Trophoblast cell (in vitro differentiated cells and primary cell): Measurements from ENCODE around the gene DLG4.
A peak's percentile ranks its signal among the peaks of the same experiment; 100 is the strongest.

Experiments
- DNase-seq, 2 donors: peaks; one replicate each; pipeline ENCODE4 v3.0.0-alpha.2; 2016
- H2AFZ ChIP-seq: 2 replicates; pipeline ENCODE4 v1.6.1; 2013; ENCODE audit warnings: low read length, moderate library complexity, mild to moderate bottlenecking; ENCODE audit not compliant: insufficient read depth, poor library complexity
- H2AK5ac ChIP-seq: 2 replicates; pipeline ENCODE4 v1.6.1; 2013; ENCODE audit warnings: mild to moderate bottlenecking, low read length
- H2BK120ac ChIP-seq: 2 replicates; pipeline ENCODE4 v1.6.1; 2013; ENCODE audit warnings: low read length, mild to moderate bottlenecking, moderate library complexity; ENCODE audit not compliant: insufficient read depth, poor library complexity
- H2BK12ac ChIP-seq: 2 replicates; pipeline ENCODE4 v1.6.1; 2013; ENCODE audit warnings: mild to moderate bottlenecking, low read length, moderate library complexity
- H2BK5ac ChIP-seq: 2 replicates; pipeline ENCODE4 v1.6.1; 2013; ENCODE audit warnings: low read length, low read depth, moderate library complexity, mild to moderate bottlenecking; ENCODE audit not compliant: poor library complexity
- H3K14ac ChIP-seq: 2 replicates; pipeline ENCODE4 v1.6.1; 2013; ENCODE audit warnings: mild to moderate bottlenecking, low read length
- H3K18ac ChIP-seq: 2 replicates; pipeline ENCODE4 v1.6.1; 2013; ENCODE audit warnings: mild to moderate bottlenecking, low read length
- H3K23ac ChIP-seq: 2 replicates; pipeline ENCODE4 v1.6.1; 2013; ENCODE audit warnings: low read length
- H3K27ac ChIP-seq: 2 replicates; pipeline ENCODE4 v1.5.1; 2013; ENCODE audit warnings: low read depth, mild to moderate bottlenecking, inconsistent platforms, low read length, moderate library complexity
- H3K27me3 ChIP-seq: 2 replicates; pipeline ENCODE4 v1.6.1; 2013; ENCODE audit warnings: inconsistent platforms, mild to moderate bottlenecking, low read length, moderate library complexity; ENCODE audit not compliant: insufficient read depth
- H3K36me3 ChIP-seq, 2 experiments: 1 replicate in 1 of 2; 2 replicates in 1 of 2; pipeline ENCODE4 v1.6.1; 2013; ENCODE audit warnings: low read length in 2 of 2, mild to moderate bottlenecking in 2 of 2, moderate library complexity in 1 of 2; ENCODE audit not compliant: insufficient read depth in 2 of 2, control insufficient read depth in 1 of 2
- H3K4ac ChIP-seq: 2 replicates; pipeline ENCODE4 v1.6.1; 2013; ENCODE audit warnings: low read depth, mild to moderate bottlenecking, low read length, moderate library complexity
- H3K4me1 ChIP-seq, 2 experiments: 1 replicate in 1 of 2; 2 replicates in 1 of 2; pipeline ENCODE4 v1.6.1; 2013; ENCODE audit warnings: low read length in 2 of 2, mild to moderate bottlenecking in 2 of 2, moderate library complexity in 1 of 2; ENCODE audit not compliant: insufficient read depth in 2 of 2, control insufficient read depth in 1 of 2
- H3K4me2 ChIP-seq: 2 replicates; pipeline ENCODE4 v1.6.1; 2013; ENCODE audit warnings: inconsistent platforms, mild to moderate bottlenecking, low read length, moderate library complexity
- H3K4me3 ChIP-seq: 2 replicates; pipeline ENCODE4 v1.5.1; 2013; ENCODE audit warnings: mild to moderate bottlenecking, low read depth, low read length, inconsistent platforms
- H3K79me1 ChIP-seq: one replicate; pipeline ENCODE4 v1.6.1; 2013; ENCODE audit warnings: low read length
- H3K79me2 ChIP-seq: 2 replicates; pipeline ENCODE4 v1.6.1; 2013; ENCODE audit warnings: low read length, mild to moderate bottlenecking; ENCODE audit not compliant: control insufficient read depth, insufficient read depth, poor library complexity
- H3K9ac ChIP-seq: 2 replicates; pipeline ENCODE4 v1.6.1; 2013; ENCODE audit warnings: mild to moderate bottlenecking, low read length
- H3K9me3 ChIP-seq: 2 replicates; pipeline ENCODE4 v1.6.1; 2013; ENCODE audit warnings: low read depth, mild to moderate bottlenecking, control low read depth, inconsistent platforms, low read length; ENCODE audit not compliant: insufficient read depth
- H4K12ac ChIP-seq: 2 replicates; pipeline ENCODE4 v1.6.1; 2013; ENCODE audit warnings: low read depth, mild to moderate bottlenecking, low read length, moderate library complexity
- H4K8ac ChIP-seq: 2 replicates; pipeline ENCODE4 v1.6.1; 2013; ENCODE audit warnings: low read depth, mild to moderate bottlenecking, low read length, moderate library complexity
- H4K91ac ChIP-seq: one replicate; pipeline ENCODE4 v1.6.1; 2013; ENCODE audit warnings: low read depth, mild to moderate bottlenecking, low read length, moderate library complexity
- WGBS: extraction: QIAGEN DNeasy Blood & Tissue Kit; methylation state at CpG from one replicate; pipeline ENCODE4 v1.1.7; 2013; ENCODE audit warnings: missing lambda C conversion rate; ENCODE audit not compliant: insufficient read length, insufficient coverage; ENCODE audit errors: extremely low coverage; 5-methylcytosine and 5-hydroxymethylcytosine counted together

DLG4 gene

GRCh38 chr17:7237266-7237760 lies 17.7 kb upstream of the DLG4 start:
- H2BK5ac ChIP-seq = peak overlapping the region; percentile 32
- no peak for DNase-seq
- H2BK12ac ChIP-seq = no peak overlapping the region
- H4K8ac ChIP-seq = no peak overlapping the region
- H3K4ac ChIP-seq = peak overlapping the region; percentile 89
- H3K9me3 ChIP-seq = peaks cover 4% of the 10 kb centered on the region
- peak overlapping the region; percentile 89 for H3K27ac ChIP-seq
- peak overlapping the region; percentile 17 for H3K9ac ChIP-seq
- no peaks in the 10 kb centered on the region for H3K27me3 ChIP-seq
- H3K36me3 ChIP-seq = peaks cover 25 to 38% of the 10 kb centered on the region in 2 experiments
- H3K79me1 ChIP-seq = peaks cover 30% of the 10 kb centered on the region
- H3K4me3 ChIP-seq = peak overlapping the region; percentile 59
- no peak overlapping the region for H3K18ac ChIP-seq
- no peak overlapping the region for H2AFZ ChIP-seq
- WGBS = no CpG with 5 or more reads among the region's 6 CpGs
- peak overlapping the region; percentile 55 for H2AK5ac ChIP-seq
- H3K23ac ChIP-seq = no peak overlapping the region
- no peak overlapping the region for H4K91ac ChIP-seq
- peak overlapping the region; percentile 65 for H3K14ac ChIP-seq
- H4K12ac ChIP-seq = peak overlapping the region; percentile 50
- H2BK120ac ChIP-seq = no peak overlapping the region
- H3K4me2 ChIP-seq = peak overlapping the region; percentile 71
- H3K4me1 ChIP-seq = peaks cover 18 to 32% of the 10 kb centered on the region in 2 experiments
- peaks cover 34% of the 10 kb centered on the region for H3K79me2 ChIP-seq

- peaks cover 25 to 38% of the 10 kb centered on the region in 2 experiments for H3K36me3 ChIP-seq
- 100% methylated on average over 1 of the region's 6 CpGs for WGBS
These were observed 17.2 kb upstream of the DLG4 start for GRCh38 chr17:7236808-7237207.

DNA sequence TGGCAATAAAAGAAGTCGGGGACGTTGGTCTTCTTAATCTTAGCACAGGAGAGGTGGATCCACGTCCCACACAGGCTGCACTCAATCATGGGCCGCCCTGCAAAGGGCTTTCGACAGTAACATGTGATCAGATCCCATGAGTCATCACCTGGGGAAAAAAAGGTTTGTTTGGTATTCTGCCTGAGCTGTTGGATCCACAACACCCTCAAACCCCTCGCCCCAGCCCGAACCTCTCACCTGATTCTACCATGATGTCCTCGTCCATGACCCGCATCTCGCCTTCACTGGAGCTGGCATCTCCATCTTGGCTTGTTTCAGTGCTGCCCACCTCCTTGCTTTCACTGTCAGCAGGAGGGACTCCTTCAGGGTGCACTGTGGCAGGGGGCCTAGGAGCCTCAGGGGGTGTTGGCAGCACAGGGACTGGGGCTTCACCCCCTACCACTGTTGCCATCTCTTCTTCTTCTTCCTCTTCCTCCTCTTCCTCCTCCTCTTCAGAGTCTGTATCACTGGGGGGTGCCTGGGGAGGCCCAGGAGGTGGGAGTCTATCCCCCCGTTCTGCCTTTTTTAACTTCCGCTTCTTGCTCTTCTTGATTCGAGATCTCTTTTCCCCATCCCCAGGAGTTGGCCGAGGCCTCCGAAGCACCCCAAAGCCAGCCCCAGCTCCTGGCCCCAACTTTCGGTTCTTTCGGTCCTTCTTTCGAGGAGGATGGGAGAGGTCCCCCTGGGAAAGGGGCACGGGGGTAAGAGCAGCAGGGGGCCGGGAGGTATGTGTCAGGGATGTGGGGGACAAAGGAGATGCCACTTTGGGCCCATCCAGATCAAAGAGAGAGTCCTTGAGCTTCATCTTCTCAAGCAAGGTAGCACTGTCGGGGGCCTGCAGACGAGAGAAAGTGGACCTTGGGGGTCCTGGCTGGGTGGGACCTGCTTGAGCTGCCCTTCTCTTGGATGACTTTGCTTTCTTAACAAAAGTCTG lies 16.3 kb upstream of the DLG4 start:
- Histone ChIP-seq H3K18ac (no peak overlapping the region), H2AK5ac (no peak overlapping the region), H2BK12ac (no peak overlapping the region), H4K91ac (no peak overlapping the region), H3K4me2 (no peak overlapping the region), H2BK5ac (no peak overlapping the region), H3K9me3 (peaks cover 4% of the 10 kb centered on the region), H4K8ac (peak overlapping the region; percentile 13), H2AFZ (no peak overlapping the region), H3K27me3 (no peaks in the 10 kb centered on the region), H3K14ac (no peak overlapping the region), H4K12ac (no peak overlapping the region), H3K4me1 (peaks cover 16 to 31% of the 10 kb centered on the region in 2 experiments), H3K9ac (no peak overlapping the region), H3K4me3 (no peak overlapping the region), H2BK120ac (no peak overlapping the region), H3K36me3 (peaks cover 25 to 37% of the 10 kb centered on the region in 2 experiments), H3K27ac (peak overlapping the region; percentile 38), H3K79me1 (peaks cover 24% of the 10 kb centered on the region), H3K4ac (peak overlapping the region; percentile 61), H3K23ac (no peak overlapping the region), H3K79me2 (peaks cover 32% of the 10 kb centered on the region)
- WGBS = no CpG with 5 or more reads among the region's 22 CpGs
- DNase-seq = no peak

More at GRCh38 chr17:7236808-7237207, 17.2 kb upstream of the DLG4 start:
- Histone ChIP-seq H3K18ac (no peak overlapping the region), H2BK120ac (no peak overlapping the region), H3K4me3 (no peak overlapping the region), H2AFZ (no peak overlapping the region), H3K4me1 (peaks cover 18 to 34% of the 10 kb centered on the region in 2 experiments), H3K23ac (no peak overlapping the region), H4K8ac (peak overlapping the region; percentile 13), H3K27me3 (no peaks in the 10 kb centered on the region), H3K9ac (no peak overlapping the region), H2AK5ac (no peak overlapping the region), H3K4me2 (peak overlapping the region; percentile 71), H4K12ac (no peak overlapping the region), H3K79me1 (peaks cover 25% of the 10 kb centered on the region), H3K27ac (peak overlapping the region; percentile 89), H3K14ac (no peak overlapping the region), H4K91ac (no peak overlapping the region), H3K4ac (peak overlapping the region; percentile 61), H3K9me3 (peaks cover 4% of the 10 kb centered on the region), H2BK12ac (no peak overlapping the region), H2BK5ac (no peak overlapping the region), H3K79me2 (peaks cover 32% of the 10 kb centered on the region)
- no peak for DNase-seq

- Histone ChIP-seq H4K8ac (peak within 1 kb of the TSS; percentile 75), H4K12ac (peak within 1 kb of the TSS; percentile 58), H3K79me1 (peaks cover 24% of the 10 kb centered on the region), H3K4me2 (peak within 1 kb of the TSS; percentile 87), H3K4ac (peak within 1 kb of the TSS; percentile 89), H3K36me3 (peaks cover 38 to 43% of the 10 kb centered on the region in 2 experiments), H3K9me3 (peaks cover 4% of the 10 kb centered on the region), H2BK12ac (peak within 1 kb of the TSS; percentile 10), H2AK5ac (peak within 1 kb of the TSS; percentile 85), H3K27ac (peak within 1 kb of the TSS; percentile 89), H4K91ac (peak within 1 kb of the TSS; percentile 93), H2BK120ac (peak within 1 kb of the TSS; percentile 85), H3K79me2 (peaks cover 32% of the 10 kb centered on the region), H3K14ac (peak within 1 kb of the TSS; percentile 67), H3K9ac (peak within 1 kb of the TSS; percentile 93), H2AFZ (peak within 1 kb of the TSS; percentile 76), H3K23ac (no peak within 1 kb of the TSS), H3K18ac (peak within 1 kb of the TSS; percentile 95), H3K27me3 (no peaks in the 10 kb centered on the region), H2BK5ac (peak within 1 kb of the TSS; percentile 71), H3K4me1 (peaks cover 9 to 25% of the 10 kb centered on the region in 2 experiments), H3K4me3 (peak within 1 kb of the TSS; percentile 88)
- WGBS = no CpG with 5 or more reads among the region's 72 CpGs
- DNase-seq = peak; percentile 81 to 94
These were observed 14.7 kb upstream of the DLG4 start, which contains the start of gene DVL2 for GRCh38 chr17:7234083-7234951. DVL2 (minus strand) TSS chr17:7234517; CDS start chr17:7234262, 255 bp downstream.
